PFSK-1 (cell line): ENCODE results near the gene TRIM64C.
A peak's percentile ranks its signal among the peaks of the same experiment; 100 is the strongest.
"Not testable (repeated sequence)": the region's sequence is repeated elsewhere in the genome, so short reads cannot be mapped to it uniquely, and the experiment has no call there.

Experiments used
- FOXP2 ChIP-seq: optimal IDR thresholded peaks from 2 replicates; pipeline ENCODE3; 2011; ENCODE audit warnings: borderline replicate concordance, control low read depth, inconsistent platforms; ENCODE audit not compliant: insufficient read depth; ENCODE audit errors: extremely low read length, extremely low read depth
- POLR2AphosphoS5 ChIP-seq: IDR thresholded peaks from 2 replicates; pipeline ENCODE4 v1.6.1; 2012; ENCODE audit warnings: low read depth, mild to moderate bottlenecking, control low read depth, low read length, moderate library complexity
- SIN3A ChIP-seq: IDR thresholded peaks from 2 replicates; pipeline ENCODE4 v1.6.1; 2012; ENCODE audit warnings: mild to moderate bottlenecking, low read length, moderate library complexity, borderline replicate concordance; ENCODE audit not compliant: insufficient read depth
- TAF1 ChIP-seq: IDR thresholded peaks from 2 replicates; pipeline ENCODE4 v1.6.1; 2012; ENCODE audit warnings: low read length, control low read depth, borderline replicate concordance; ENCODE audit not compliant: insufficient read depth
- TF ChIP-seq, protein P1 (sequence below), 2 experiments: IDR thresholded peaks; 2 replicates each; pipeline versions ENCODE4 v1.6.1 to v1.8.0; 2011 to 2012; ENCODE audit warnings: low read depth in 2 of 2, low read length in 2 of 2, control low read depth in 1 of 2, inconsistent platforms in 1 of 2, mild to moderate bottlenecking in 1 of 2, moderate library complexity in 1 of 2; ENCODE audit not compliant: insufficient read depth in 1 of 2

DNA sequence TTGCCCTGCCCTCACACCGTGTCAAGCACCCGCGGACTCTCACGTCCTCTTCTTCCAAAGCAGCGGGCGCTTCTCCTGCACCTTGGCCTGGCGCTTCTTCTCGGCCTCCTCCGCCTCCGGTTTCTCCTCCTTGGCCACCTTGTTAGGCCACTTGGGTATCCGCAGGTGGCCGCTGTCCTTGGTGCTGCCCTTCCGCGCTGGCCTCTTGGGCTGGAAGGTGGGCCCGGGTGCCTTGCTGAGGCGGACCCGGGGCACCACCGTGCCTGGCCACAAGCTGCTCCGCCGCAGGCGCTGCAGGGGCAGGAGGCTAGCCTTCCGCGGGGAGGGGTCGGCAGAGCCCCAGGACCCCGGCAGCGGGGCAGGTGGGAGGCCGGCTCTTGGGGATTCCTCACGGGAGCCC is 10.7 kb downstream of the TRIM64C start:
- TF ChIP-seq POLR2AphosphoS5, TAF1, SIN3A, FOXP2: not testable (repeated sequence)
- TF ChIP-seq, protein P1, sequence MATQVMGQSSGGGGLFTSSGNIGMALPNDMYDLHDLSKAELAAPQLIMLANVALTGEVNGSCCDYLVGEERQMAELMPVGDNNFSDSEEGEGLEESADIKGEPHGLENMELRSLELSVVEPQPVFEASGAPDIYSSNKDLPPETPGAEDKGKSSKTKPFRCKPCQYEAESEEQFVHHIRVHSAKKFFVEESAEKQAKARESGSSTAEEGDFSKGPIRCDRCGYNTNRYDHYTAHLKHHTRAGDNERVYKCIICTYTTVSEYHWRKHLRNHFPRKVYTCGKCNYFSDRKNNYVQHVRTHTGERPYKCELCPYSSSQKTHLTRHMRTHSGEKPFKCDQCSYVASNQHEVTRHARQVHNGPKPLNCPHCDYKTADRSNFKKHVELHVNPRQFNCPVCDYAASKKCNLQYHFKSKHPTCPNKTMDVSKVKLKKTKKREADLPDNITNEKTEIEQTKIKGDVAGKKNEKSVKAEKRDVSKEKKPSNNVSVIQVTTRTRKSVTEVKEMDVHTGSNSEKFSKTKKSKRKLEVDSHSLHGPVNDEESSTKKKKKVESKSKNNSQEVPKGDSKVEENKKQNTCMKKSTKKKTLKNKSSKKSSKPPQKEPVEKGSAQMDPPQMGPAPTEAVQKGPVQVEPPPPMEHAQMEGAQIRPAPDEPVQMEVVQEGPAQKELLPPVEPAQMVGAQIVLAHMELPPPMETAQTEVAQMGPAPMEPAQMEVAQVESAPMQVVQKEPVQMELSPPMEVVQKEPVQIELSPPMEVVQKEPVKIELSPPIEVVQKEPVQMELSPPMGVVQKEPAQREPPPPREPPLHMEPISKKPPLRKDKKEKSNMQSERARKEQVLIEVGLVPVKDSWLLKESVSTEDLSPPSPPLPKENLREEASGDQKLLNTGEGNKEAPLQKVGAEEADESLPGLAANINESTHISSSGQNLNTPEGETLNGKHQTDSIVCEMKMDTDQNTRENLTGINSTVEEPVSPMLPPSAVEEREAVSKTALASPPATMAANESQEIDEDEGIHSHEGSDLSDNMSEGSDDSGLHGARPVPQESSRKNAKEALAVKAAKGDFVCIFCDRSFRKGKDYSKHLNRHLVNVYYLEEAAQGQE (IDR thresholded peaks at IDR 0.05; ENCODE audit: insufficient read depth in 1 of 2, low read depth in 2 of 2, low read length in 2 of 2) = peak in 1 of 2 experiments; percentile 82; a peak in 2 of 4 replicates
